Measurements from ENCODE around the gene NTNG1. TPM values are rescaled to one million over a fixed set of nuclear protein-coding genes. Genes with fewer than 3 reads are reported as not detected.

NTNG1 gene
- total RNA-seq, 1 donor from 2014 or later = 25.8 TPM

DNA sequence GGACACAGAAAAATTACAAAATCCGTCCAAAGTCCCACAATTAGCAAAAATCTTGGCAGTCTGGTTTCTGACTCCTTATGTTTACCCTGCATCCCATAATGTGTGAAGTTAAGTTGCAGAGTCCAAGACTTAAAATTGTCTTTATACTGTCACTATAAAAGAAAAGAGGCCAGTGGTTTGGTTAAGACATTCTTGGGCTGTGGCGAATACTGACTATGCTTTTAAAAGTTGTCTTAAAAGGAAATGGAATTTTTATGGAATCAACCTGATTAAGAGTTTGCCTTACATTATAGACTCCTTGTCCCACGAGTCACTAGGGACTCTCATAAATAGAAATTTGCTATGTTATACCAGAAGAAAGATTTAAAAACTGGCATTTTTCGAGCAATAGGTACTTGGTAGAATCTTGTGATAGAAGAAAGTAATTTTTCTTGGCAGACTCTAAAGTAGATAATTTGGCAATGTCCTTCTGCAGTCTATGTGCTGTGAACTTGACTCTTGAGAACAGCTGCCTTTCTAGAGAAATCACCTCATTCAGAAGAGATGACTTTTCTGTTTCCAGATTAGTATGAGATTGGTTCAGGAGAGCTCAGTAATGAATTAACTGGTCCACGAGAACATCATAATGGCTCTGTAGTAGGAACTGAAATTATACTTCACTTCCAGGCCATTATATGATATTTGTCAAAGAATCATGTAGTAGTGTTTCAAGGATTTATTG, 31.8 kb downstream of the NTNG1 start:
- H3K4me3 ChIP-seq (ENCODE audit: low read depth, low read length) = no peak overlapping the region
- no peak for DNase-seq (ENCODE audit: low read depth)
- no peak for TF ChIP-seq CTCF (conservative IDR thresholded peaks at IDR 0.05; ENCODE audit: low read depth, low read length)

- DNase-seq (ENCODE audit: low read depth) = no peak
- TF ChIP-seq CTCF (conservative IDR thresholded peaks at IDR 0.05; ENCODE audit: low read depth, low read length) = no peak
- H3K4me3 ChIP-seq (ENCODE audit: low read depth, low read length) = no peak overlapping the region
These were observed 34.5 kb downstream of the NTNG1 start for GRCh38 chr1:107175102-107175909.

DNA sequence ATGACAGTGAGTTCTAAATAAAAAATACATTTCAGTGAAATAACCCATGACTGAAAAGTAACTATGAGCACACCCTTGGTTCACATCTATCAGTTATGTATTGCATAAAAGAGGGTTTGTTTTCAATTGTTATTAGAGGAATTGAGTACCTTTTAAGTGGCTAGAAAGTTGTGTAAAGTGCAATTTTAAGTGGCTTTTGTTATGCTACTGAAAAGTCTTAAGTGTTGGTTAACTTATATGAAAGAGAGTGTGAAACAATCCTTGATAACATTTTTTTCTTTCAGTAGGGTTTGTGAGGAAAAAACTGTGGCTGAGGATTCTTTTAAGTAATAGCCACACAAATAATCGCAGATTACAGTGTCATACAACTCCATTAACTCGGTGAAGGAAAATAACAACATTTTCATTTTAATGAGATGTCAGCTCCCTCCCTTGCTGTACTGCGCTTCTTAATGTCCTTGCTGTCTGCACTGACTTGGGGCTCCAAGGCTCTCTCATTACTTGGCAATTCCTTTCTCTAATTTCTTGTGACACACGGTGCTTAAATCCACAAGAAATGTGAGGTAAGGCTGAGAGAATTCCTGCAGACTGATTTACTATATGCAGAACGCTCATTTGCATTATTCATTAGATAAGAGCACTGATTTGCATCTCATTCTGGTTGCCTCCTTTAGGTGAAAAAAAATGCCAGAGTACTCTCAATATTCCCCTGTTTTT, 40.6 kb downstream of the NTNG1 start:
- TF ChIP-seq CTCF (conservative IDR thresholded peaks at IDR 0.05; ENCODE audit: low read depth, low read length) = no peak
- H3K4me3 ChIP-seq (ENCODE audit: low read depth, low read length) = no peak overlapping the region
- no peak for DNase-seq (ENCODE audit: low read depth)

GRCh38 chr1:107183011-107183410, 42.2 kb downstream of the NTNG1 start:
- H3K4me3 ChIP-seq (ENCODE audit: low read depth, low read length) = no peak overlapping the region
- no peak for TF ChIP-seq CTCF (conservative IDR thresholded peaks at IDR 0.05; ENCODE audit: low read depth, low read length)
- DNase-seq (ENCODE audit: low read depth) = no peak

DNA sequence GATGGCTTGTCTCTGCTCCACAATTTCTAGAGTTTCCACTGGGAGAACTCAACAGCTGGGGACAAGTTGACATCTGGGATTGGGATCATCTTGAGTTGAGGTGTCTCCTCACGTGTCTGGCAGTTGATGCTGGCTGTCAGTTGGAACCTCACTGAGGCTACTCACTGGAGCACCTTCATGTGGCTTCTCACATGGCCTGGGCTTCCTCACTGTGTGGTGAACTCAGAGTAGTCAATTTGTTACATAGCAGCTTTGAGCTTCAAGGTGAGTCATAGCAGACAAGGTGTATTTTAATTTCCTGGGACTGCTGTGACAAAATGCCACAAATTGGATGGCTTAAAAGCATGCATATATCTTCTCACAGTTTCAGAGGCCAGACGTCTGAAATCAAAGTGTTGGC, 44.0 kb downstream of the NTNG1 start:
- no peak for DNase-seq (ENCODE audit: low read depth)
- no peak overlapping the region for H3K4me3 ChIP-seq (ENCODE audit: low read depth, low read length)
- TF ChIP-seq CTCF (conservative IDR thresholded peaks at IDR 0.05; ENCODE audit: low read depth, low read length) = no peak

DNA sequence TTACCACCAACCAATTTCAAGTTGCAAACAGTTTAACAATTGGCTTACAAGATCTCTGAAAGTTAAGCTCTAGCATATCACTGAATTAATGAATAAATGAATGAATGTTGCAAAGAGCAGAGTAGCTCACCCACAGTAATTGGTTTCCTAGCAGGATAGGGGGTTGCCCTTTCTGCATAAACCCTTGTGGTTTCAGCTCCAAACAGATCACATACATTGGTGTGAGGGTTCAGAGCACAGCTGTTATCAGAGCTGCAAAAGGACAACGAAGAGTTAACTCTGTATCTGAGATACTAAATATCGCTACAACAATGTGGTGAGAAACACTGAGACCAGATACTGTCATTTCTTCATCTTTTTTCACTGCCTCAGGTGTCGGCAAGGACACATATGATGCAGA, 46.6 kb downstream of the NTNG1 start:
- DNase-seq (ENCODE audit: low read depth) = no peak
- no peak for TF ChIP-seq CTCF (conservative IDR thresholded peaks at IDR 0.05; ENCODE audit: low read depth, low read length)
- no peak overlapping the region for H3K4me3 ChIP-seq (ENCODE audit: low read depth, low read length)

Data from epithelial cell of proximal tubule (primary cell).